Endothelial cell of umbilical vein (primary cell): ENCODE results near the gene GRID1. TPM values are rescaled to one million over a fixed set of nuclear protein-coding genes. Genes with fewer than 3 reads are reported as not detected.

Source experiments
- BruUV-seq: library from RNA; stranded (reverse); fragments of 400-500 nt; replicated peaks from 2 replicates; lab custom pipeline; 2021; lab: Mats Ljungman, UMichigan
- CTCF ChIA-PET: fragments of 300-600, 350-600 bp; sonication (Branson Sonifier 250); formaldehyde crosslinking; loops from one replicate; lab custom pipeline; 2021; ENCODE audit warnings: antibody characterized with exemption, inconsistent platforms; lab: Charles Lee
- POLR2A ChIA-PET: fragments of 300-600, 350-600 bp; sonication (Branson Sonifier 250); formaldehyde crosslinking; loops from one replicate; lab custom pipeline; 2021; ENCODE audit warnings: antibody characterized with exemption, inconsistent platforms; lab: Charles Lee
- DNase-seq: peaks from one replicate; pipeline ENCODE4 v3.0.0-alpha.2; 2011; ENCODE audit warnings: low read depth, low spot score
- FAIRE-seq: peaks from 2 replicates; lab custom pipeline; 2011; peaks lifted over from hg19 to GRCh38; lab: Jason Lieb, UNC
- H2AFZ ChIP-seq: 2 replicates; pipeline ENCODE4 v1.6.0; 2012; ENCODE audit warnings: low read depth, low read length, control low read depth, inconsistent platforms
- H3K27ac ChIP-seq: 2 replicates; pipeline ENCODE4 v1.5.1; 2011; ENCODE audit warnings: low read depth, mild to moderate bottlenecking, control low read depth, low read length, moderate library complexity; ENCODE audit not compliant: insufficient read depth
- H3K27me3 ChIP-seq, 2 experiments: 2 replicates each; pipeline versions ENCODE4 v1.6.0 to v1.6.1; 2011; ENCODE audit warnings: low read length in 2 of 2, mixed read lengths in 1 of 2; ENCODE audit not compliant: control insufficient read depth in 2 of 2, insufficient read depth in 2 of 2
- H3K36me3 ChIP-seq, 2 experiments: 2 replicates in 1 of 2; 3 replicates in 1 of 2; pipeline ENCODE4 v1.5.1; 2011; ENCODE audit warnings: low read length in 2 of 2, mild to moderate bottlenecking in 1 of 2, moderate library complexity in 1 of 2; ENCODE audit not compliant: control insufficient read depth in 2 of 2, insufficient read depth in 2 of 2; ENCODE audit errors: extremely low read depth in 1 of 2
- H3K4me1 ChIP-seq: 3 replicates; pipeline ENCODE4 v1.5.1; 2011; ENCODE audit warnings: mild to moderate bottlenecking, low read length; ENCODE audit not compliant: control insufficient read depth, insufficient read depth; ENCODE audit errors: extremely low read depth
- H3K4me2 ChIP-seq: 2 replicates; pipeline ENCODE4 v1.6.1; 2011; ENCODE audit warnings: low read length, control low read depth, mixed read lengths; ENCODE audit not compliant: insufficient read depth
- H3K4me3 ChIP-seq, 3 experiments: fragments of 200-600 bp in 1 of 3; sonication (generic), shearing (Covaris generic) in 1 of 3; replicated peaks in 1 of 3; 2 replicates each; pipeline ENCODE4 v1.5.1; 2011 to 2016; ENCODE audit warnings: control low read depth in 3 of 3, low read length in 3 of 3, mild to moderate bottlenecking in 2 of 3, inconsistent platforms in 1 of 3, low read depth in 1 of 3, moderate library complexity in 1 of 3; ENCODE audit not compliant: insufficient read depth in 1 of 3
- H3K79me2 ChIP-seq: 2 replicates; pipeline ENCODE4 v1.6.0; 2012; ENCODE audit warnings: low read length, inconsistent platforms; ENCODE audit not compliant: control insufficient read depth, insufficient read depth
- H3K9ac ChIP-seq: replicated peaks from 2 replicates; pipeline ENCODE3; 2011; ENCODE audit warnings: low read length, control low read depth; ENCODE audit not compliant: insufficient read depth; ENCODE audit errors: extremely low read depth
- H3K9me1 ChIP-seq: replicated peaks from 3 replicates; pipeline ENCODE4 v1.6.0; 2011; ENCODE audit warnings: mild to moderate bottlenecking, low read length; ENCODE audit not compliant: control insufficient read depth, insufficient read depth; ENCODE audit errors: extremely low read depth
- H3K9me3 ChIP-seq: replicated peaks from 2 replicates; pipeline ENCODE4 v1.5.1; 2012; ENCODE audit warnings: low read length, inconsistent platforms; ENCODE audit not compliant: control insufficient read depth, insufficient read depth
- H4K20me1 ChIP-seq: replicated peaks from 2 replicates; pipeline ENCODE3; 2011; ENCODE audit warnings: mild to moderate bottlenecking, low read length; ENCODE audit not compliant: control insufficient read depth, insufficient read depth; ENCODE audit errors: extremely low read depth
- CTCF ChIP-seq, 2 donors: IDR thresholded peaks; 1 replicate in 1 of 2; 2 replicates in 1 of 2; pipeline ENCODE4 v1.5.1; 2011; ENCODE audit warnings: low read length in 2 of 2, mild to moderate bottlenecking in 2 of 2, moderate library complexity in 2 of 2, control low read depth in 1 of 2, inconsistent platforms in 1 of 2, low read depth in 1 of 2; ENCODE audit not compliant: insufficient read depth in 1 of 2; ENCODE audit errors: extremely low read depth in 1 of 2
- EZH2 ChIP-seq: IDR thresholded peaks from 2 replicates; pipeline ENCODE4 v1.6.1; 2012; ENCODE audit warnings: borderline replicate concordance, low read depth, mild to moderate bottlenecking, moderate library complexity, low read length, inconsistent platforms; ENCODE audit not compliant: severe bottlenecking
- FOS ChIP-seq: IDR thresholded peaks from 2 replicates; pipeline ENCODE4 v1.6.1; 2011; ENCODE audit warnings: mild to moderate bottlenecking, low read length, moderate library complexity, borderline replicate concordance; ENCODE audit not compliant: insufficient read depth
- GATA2 ChIP-seq: IDR thresholded peaks from 2 replicates; pipeline ENCODE4 v1.7.0; 2011; ENCODE audit warnings: low read depth, mild to moderate bottlenecking, moderate library complexity, mixed read lengths, low read length; ENCODE audit not compliant: insufficient read length, insufficient read depth
- JUN ChIP-seq: IDR thresholded peaks from 2 replicates; pipeline ENCODE4 v1.6.1; 2011; ENCODE audit warnings: borderline replicate concordance, low read depth; ENCODE audit not compliant: insufficient read length, insufficient read depth
- MYC ChIP-seq: IDR thresholded peaks from one replicate; pipeline ENCODE4 v1.6.1; 2011; ENCODE audit warnings: mild to moderate bottlenecking, low read depth, low read length
- POLR2A ChIP-seq: IDR thresholded peaks from 2 replicates; pipeline ENCODE4 v1.6.1; 2012; ENCODE audit warnings: low read depth, mild to moderate bottlenecking, control low read depth, low read length
- POLR2AphosphoS5 ChIP-seq: IDR thresholded peaks from 2 replicates; pipeline ENCODE4 v1.6.1; 2012; ENCODE audit warnings: low read depth, mild to moderate bottlenecking, control low read depth, low read length, moderate library complexity; ENCODE audit not compliant: insufficient read depth
- dilution Hi-C: fragments of 300-500 bp; cut with MboI; formaldehyde crosslinking; loops from one replicate; pipeline ENCODE4 v1.15.0; 2019; ENCODE audit warnings: low sequenced_read_pairs; ENCODE audit not compliant: extremely low pct_ligation_motif_present
- intact Hi-C: fragments of 100-400 bp; cut with micrococcal nuclease; formaldehyde crosslinking; loops from one replicate; pipeline ENCODE4 v1.10.0; 2022
- polyA plus RNA-seq, 4 experiments: library from polyadenylated mRNA; depleted of rRNA in 3 of 4; stranded (reverse) in 3 of 4; unstranded in 1 of 4; fragments of >200 nt; gene quantifications; 2 replicates each; pipeline versions ENCODE4 v1.2.1 to v1.2.3, GENCODE V29; 2011 to 2012; ENCODE audit warnings: missing spikeins in 1 of 4
- total RNA-seq: library from RNA; stranded (reverse); gene quantifications from 2 replicates; pipeline ENCODE4 v1.2.3, GENCODE V29; 2021
- TF ChIP-seq, protein P1 (sequence below): IDR thresholded peaks from 2 replicates; pipeline ENCODE4 v1.6.1; 2011; ENCODE audit not compliant: insufficient read depth, insufficient read length

The GRID1 gene
- total and polyA plus RNA-seq, 2 donors (not counting 3 experiments of a cell fraction or from before 2014, with no cell fraction given), result not detected

DNA sequence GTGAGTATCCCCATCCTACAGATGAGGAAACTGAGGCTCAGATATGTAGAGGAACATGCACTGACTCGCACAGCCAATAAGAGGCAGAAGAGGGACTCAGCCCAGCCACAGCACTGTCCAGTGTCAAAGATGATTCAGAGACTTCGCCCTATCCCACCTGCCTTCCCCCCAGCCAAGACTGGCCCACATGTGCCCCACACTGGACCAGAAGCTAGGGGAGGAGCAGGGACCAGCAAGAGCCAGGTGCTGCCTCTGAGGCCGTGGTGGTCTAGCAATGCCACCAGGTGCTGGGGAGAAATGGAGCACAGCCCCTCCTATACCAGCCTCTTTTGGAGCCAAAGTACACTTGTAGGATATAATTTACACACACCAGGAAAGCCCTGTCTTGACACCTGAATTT is 22.3 kb downstream of the GRID1 start:
- intact Hi-C loops (loop anchor here (10.0 kb wide), 1 partner anchor 1499 kb away; no protein-coding TSS in a partner anchor), dilution Hi-C loops (no loop called here)
- no peaks in the 10 kb centered on the region for H3K79me2 ChIP-seq
- H3K4me1 ChIP-seq, result no peaks in the 10 kb centered on the region
- CTCF ChIA-PET, result no interaction called here
- no peak for DNase-seq
- H3K27me3 ChIP-seq, result no peaks in the 10 kb centered on the region
- no peaks in the 10 kb centered on the region for H3K9me3 ChIP-seq
- H3K27ac ChIP-seq, result no peak overlapping the region
- no peaks in the 10 kb centered on the region for H3K9me1 ChIP-seq
- FAIRE-seq, result no peak
- H4K20me1 ChIP-seq, result no peaks in the 10 kb centered on the region
- no peak overlapping the region for H3K9ac ChIP-seq
- no peaks in the 10 kb centered on the region for H3K36me3 ChIP-seq
- POLR2A ChIA-PET, result no interaction called here
- H3K4me3 ChIP-seq, result no peak overlapping the region
- TF ChIP-seq MYC, result no peak
- TF ChIP-seq, protein P1, sequence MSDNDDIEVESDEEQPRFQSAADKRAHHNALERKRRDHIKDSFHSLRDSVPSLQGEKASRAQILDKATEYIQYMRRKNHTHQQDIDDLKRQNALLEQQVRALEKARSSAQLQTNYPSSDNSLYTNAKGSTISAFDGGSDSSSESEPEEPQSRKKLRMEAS, result no peak
- no peak for TF ChIP-seq EZH2
- no peak for TF ChIP-seq GATA2
- no peak for TF ChIP-seq POLR2A
- no peak for TF ChIP-seq FOS
- TF ChIP-seq CTCF (IDR thresholded peaks at IDR 0.05; ENCODE audit: extremely low read depth in 1 of 2, insufficient read depth in 1 of 2, low read depth in 1 of 2, low read length in 2 of 2), result no peak
- TF ChIP-seq POLR2AphosphoS5, result no peak
- TF ChIP-seq JUN, result no peak
- no TSS peak for BruUV-seq
- no peak overlapping the region for H2AFZ ChIP-seq
- H3K4me2 ChIP-seq, result no peak overlapping the region
